MM.1S (cell line): ENCODE measurements around the gene GABRB2.

Source experiments
- DNase-seq: peaks from one replicate; pipeline ENCODE4 v3.0.0-alpha.2; 2015
- H2AFZ ChIP-seq: fragments of 300-600 bp; sonication (generic); 2 replicates; pipeline ENCODE4 v1.6.0; 2016; ENCODE audit warnings: antibody characterized with exemption, low read length
- H3F3A ChIP-seq: fragments of 300-600 bp; sonication (generic); 2 replicates; pipeline ENCODE4 v1.6.1; 2016; ENCODE audit warnings: mild to moderate bottlenecking, antibody characterized with exemption, low read length, moderate library complexity, mixed read lengths; ENCODE audit not compliant: insufficient read depth
- H3K27ac ChIP-seq: fragments of 300-600 bp; sonication (generic); 2 replicates; pipeline ENCODE4 v1.5.1; 2016; ENCODE audit warnings: mild to moderate bottlenecking, low read length
- H3K27me3 ChIP-seq: fragments of 300-600 bp; sonication (generic); replicated peaks from 2 replicates; pipeline ENCODE4 v1.6.0; 2016; ENCODE audit warnings: low read length; ENCODE audit not compliant: insufficient read depth
- H3K36me3 ChIP-seq: fragments of 300-600 bp; sonication (generic); replicated peaks from 2 replicates; pipeline ENCODE4 v1.6.1; 2016; ENCODE audit warnings: mild to moderate bottlenecking, low read length, mixed read lengths; ENCODE audit not compliant: insufficient read depth
- H3K4me1 ChIP-seq: fragments of 300-600 bp; sonication (generic); 2 replicates; pipeline ENCODE4 v1.6.1; 2016; ENCODE audit warnings: low read length, mixed read lengths
- H3K4me2 ChIP-seq: fragments of 300-600 bp; sonication (generic); 2 replicates; pipeline ENCODE4 v1.6.0; 2016; ENCODE audit warnings: low read depth, low read length
- H3K4me3 ChIP-seq: fragments of 300-600 bp; sonication (generic); 2 replicates; pipeline ENCODE4 v1.5.1; 2016; ENCODE audit warnings: low read length, mixed read lengths
- H3K79me2 ChIP-seq: fragments of 300-600 bp; sonication (generic); 2 replicates; pipeline ENCODE4 v1.6.1; 2016; ENCODE audit warnings: mixed run types, low read length, mixed read lengths
- H3K9ac ChIP-seq: fragments of 300-600 bp; sonication (generic); 2 replicates; pipeline ENCODE4 v1.6.1; 2016; ENCODE audit warnings: low read length, mixed read lengths
- H3K9me2 ChIP-seq: fragments of 300-600 bp; sonication (generic); replicated peaks from 2 replicates; pipeline ENCODE4 v1.6.1; 2016; ENCODE audit warnings: mild to moderate bottlenecking, low read length, mixed read lengths; ENCODE audit not compliant: insufficient read depth
- H3K9me3 ChIP-seq: fragments of 300-600 bp; sonication (generic); replicated peaks from 2 replicates; pipeline ENCODE4 v1.6.1; 2016; ENCODE audit warnings: mild to moderate bottlenecking, low read length, mixed read lengths; ENCODE audit not compliant: insufficient read depth
- H4K20me1 ChIP-seq: fragments of 300-600 bp; sonication (generic); 2 replicates; pipeline ENCODE4 v1.6.1; 2016; ENCODE audit warnings: mild to moderate bottlenecking, low read length, moderate library complexity, mixed read lengths; ENCODE audit not compliant: insufficient read depth
- EZH2 ChIP-seq: fragments of 300-600 bp; sonication (generic); optimal IDR thresholded peaks from 2 replicates; pipeline ENCODE3; 2017; ENCODE audit warnings: low read depth, mild to moderate bottlenecking, antibody characterized with exemption, low read length, mixed read lengths
- EZH2phosphoT487 ChIP-seq: fragments of 300-600 bp; sonication (generic); IDR thresholded peaks from 2 replicates; pipeline ENCODE4 v1.6.1; 2018; ENCODE audit warnings: antibody characterized with exemption, low read length
- TF ChIP-seq, protein P1 (sequence below): fragments of 300-600 bp; sonication (generic); IDR thresholded peaks from 2 replicates; pipeline ENCODE4 v1.5.1; 2016; ENCODE audit warnings: antibody characterized with exemption, low read length, mixed read lengths

The GABRB2 gene

DNA sequence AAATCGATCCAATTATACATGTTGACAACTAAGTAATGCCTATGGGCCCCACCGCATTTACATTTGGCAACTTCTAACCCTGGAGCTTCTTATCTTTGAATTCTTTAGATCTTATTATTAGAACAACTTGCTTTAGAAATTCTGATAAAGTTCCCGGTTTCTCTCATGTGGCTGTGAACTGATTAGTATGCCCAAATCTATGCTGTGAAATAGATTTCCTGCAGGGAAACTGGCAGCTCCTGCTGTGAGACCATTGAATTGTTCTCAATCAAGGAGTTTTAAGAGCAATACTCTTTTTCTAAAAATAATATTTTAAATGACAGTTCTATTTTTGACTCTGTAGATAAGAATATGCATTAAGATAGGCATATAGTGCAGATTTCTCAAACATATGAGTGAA is 177.5 kb downstream of the GABRB2 start:
- H3K9me2 ChIP-seq = no peaks in the 10 kb centered on the region
- H2AFZ ChIP-seq = no peak overlapping the region
- no peaks in the 10 kb centered on the region for H4K20me1 ChIP-seq
- no peaks in the 10 kb centered on the region for H3K9me3 ChIP-seq
- H3K4me2 ChIP-seq = no peak overlapping the region
- no peak for TF ChIP-seq EZH2
- TF ChIP-seq EZH2phosphoT487 = no peak
- TF ChIP-seq, protein P1, sequence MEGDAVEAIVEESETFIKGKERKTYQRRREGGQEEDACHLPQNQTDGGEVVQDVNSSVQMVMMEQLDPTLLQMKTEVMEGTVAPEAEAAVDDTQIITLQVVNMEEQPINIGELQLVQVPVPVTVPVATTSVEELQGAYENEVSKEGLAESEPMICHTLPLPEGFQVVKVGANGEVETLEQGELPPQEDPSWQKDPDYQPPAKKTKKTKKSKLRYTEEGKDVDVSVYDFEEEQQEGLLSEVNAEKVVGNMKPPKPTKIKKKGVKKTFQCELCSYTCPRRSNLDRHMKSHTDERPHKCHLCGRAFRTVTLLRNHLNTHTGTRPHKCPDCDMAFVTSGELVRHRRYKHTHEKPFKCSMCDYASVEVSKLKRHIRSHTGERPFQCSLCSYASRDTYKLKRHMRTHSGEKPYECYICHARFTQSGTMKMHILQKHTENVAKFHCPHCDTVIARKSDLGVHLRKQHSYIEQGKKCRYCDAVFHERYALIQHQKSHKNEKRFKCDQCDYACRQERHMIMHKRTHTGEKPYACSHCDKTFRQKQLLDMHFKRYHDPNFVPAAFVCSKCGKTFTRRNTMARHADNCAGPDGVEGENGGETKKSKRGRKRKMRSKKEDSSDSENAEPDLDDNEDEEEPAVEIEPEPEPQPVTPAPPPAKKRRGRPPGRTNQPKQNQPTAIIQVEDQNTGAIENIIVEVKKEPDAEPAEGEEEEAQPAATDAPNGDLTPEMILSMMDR = no peak
- H3K27me3 ChIP-seq = no peaks in the 10 kb centered on the region
- no peaks in the 10 kb centered on the region for H3F3A ChIP-seq
- no peaks in the 10 kb centered on the region for H3K36me3 ChIP-seq
- no peak overlapping the region for H3K9ac ChIP-seq
- DNase-seq = no peak
- no peaks in the 10 kb centered on the region for H3K4me1 ChIP-seq
- H3K4me3 ChIP-seq = no peak overlapping the region
- no peaks in the 10 kb centered on the region for H3K79me2 ChIP-seq
- no peak overlapping the region for H3K27ac ChIP-seq

DNA sequence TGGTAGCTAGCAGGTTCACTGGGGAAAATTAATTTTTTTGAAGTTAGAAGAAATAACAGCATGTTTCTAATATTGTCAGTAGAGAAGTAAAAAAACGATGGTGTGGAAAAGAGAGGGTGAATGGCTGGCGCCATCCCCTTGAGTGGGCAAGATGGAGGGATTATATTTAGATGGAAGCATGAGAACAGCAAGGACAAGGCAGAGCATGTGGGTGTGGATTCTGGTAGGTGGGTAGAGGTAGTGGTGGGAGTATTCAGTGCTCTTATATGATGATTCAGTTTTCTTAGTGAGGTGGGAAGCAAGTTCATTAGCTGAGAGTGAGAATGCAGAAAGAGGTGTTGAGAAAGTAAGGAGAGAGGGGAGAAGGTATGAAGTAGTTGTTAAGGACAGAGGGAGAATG is 188.1 kb downstream of the GABRB2 start:
- no peak overlapping the region for H3K4me2 ChIP-seq
- no peak for DNase-seq
- H3F3A ChIP-seq = no peaks in the 10 kb centered on the region
- H3K9me2 ChIP-seq = no peaks in the 10 kb centered on the region
- H4K20me1 ChIP-seq = no peaks in the 10 kb centered on the region
- no peak overlapping the region for H3K27ac ChIP-seq
- H3K4me1 ChIP-seq = no peaks in the 10 kb centered on the region
- no peaks in the 10 kb centered on the region for H3K27me3 ChIP-seq
- no peak overlapping the region for H2AFZ ChIP-seq
- TF ChIP-seq EZH2phosphoT487 (no peak), EZH2 (no peak)
- TF ChIP-seq, protein P1 = no peak
- no peak overlapping the region for H3K4me3 ChIP-seq
- H3K36me3 ChIP-seq = no peaks in the 10 kb centered on the region
- H3K9me3 ChIP-seq = no peaks in the 10 kb centered on the region
- H3K79me2 ChIP-seq = no peaks in the 10 kb centered on the region
- no peak overlapping the region for H3K9ac ChIP-seq

DNA sequence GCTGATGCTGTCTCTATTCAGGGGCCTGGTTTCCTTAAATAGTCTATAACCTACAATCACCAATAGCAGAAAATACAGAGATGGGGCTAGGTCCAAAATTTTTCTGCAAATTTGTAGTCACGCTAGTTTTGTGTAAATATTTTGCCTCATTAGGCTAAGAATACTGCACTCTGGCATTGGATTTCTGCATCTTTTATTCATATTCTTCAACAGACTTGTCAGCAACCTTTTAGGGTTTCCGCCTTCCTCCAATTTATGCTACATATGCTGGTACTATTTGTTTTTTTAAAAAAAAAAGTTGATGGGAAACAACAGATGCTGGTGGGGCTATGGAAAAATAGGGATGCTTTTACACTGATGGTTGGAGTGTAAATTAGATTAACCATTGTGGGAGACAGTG is 202.3 kb downstream of the GABRB2 start:
- H3K9me2 ChIP-seq = no peaks in the 10 kb centered on the region
- H3K4me1 ChIP-seq = no peaks in the 10 kb centered on the region
- H3K36me3 ChIP-seq = no peaks in the 10 kb centered on the region
- no peaks in the 10 kb centered on the region for H3K79me2 ChIP-seq
- TF ChIP-seq, protein P1 = no peak
- TF ChIP-seq EZH2 (no peak), EZH2phosphoT487 (no peak)
- H3K9me3 ChIP-seq = no peaks in the 10 kb centered on the region
- no peaks in the 10 kb centered on the region for H3K27me3 ChIP-seq
- no peak overlapping the region for H3K27ac ChIP-seq
- H2AFZ ChIP-seq = no peak overlapping the region
- no peaks in the 10 kb centered on the region for H3F3A ChIP-seq
- H3K4me2 ChIP-seq = no peak overlapping the region
- H3K4me3 ChIP-seq = no peak overlapping the region
- H3K9ac ChIP-seq = no peak overlapping the region
- DNase-seq = no peak
- no peaks in the 10 kb centered on the region for H4K20me1 ChIP-seq

DNA sequence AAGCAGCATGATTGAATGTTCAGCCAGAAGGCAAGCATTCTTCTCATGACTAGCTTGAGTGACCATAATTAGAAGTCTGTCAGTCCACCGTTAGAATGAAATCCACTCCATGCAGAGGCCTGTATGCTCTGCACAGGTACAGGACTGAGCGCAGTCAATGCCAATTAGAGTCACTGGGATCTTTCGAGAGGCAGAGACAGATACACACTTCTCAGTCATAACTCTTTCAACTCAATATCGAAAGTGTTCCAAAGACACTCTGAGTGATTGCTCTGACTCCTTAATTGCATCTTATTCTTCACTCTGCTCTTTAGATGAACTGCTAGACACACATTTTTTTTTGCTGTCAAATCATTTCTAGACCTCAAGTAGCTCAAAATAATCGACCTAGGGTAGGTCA is 203.6 kb downstream of the GABRB2 start:
- no peak overlapping the region for H2AFZ ChIP-seq
- no peaks in the 10 kb centered on the region for H3K27me3 ChIP-seq
- no peaks in the 10 kb centered on the region for H3K4me1 ChIP-seq
- no peaks in the 10 kb centered on the region for H4K20me1 ChIP-seq
- H3K27ac ChIP-seq = no peak overlapping the region
- H3K9ac ChIP-seq = no peak overlapping the region
- TF ChIP-seq, protein P1 = no peak
- TF ChIP-seq EZH2phosphoT487 = no peak
- TF ChIP-seq EZH2 = no peak
- no peak overlapping the region for H3K4me2 ChIP-seq
- H3K9me2 ChIP-seq = no peaks in the 10 kb centered on the region
- no peaks in the 10 kb centered on the region for H3K79me2 ChIP-seq
- DNase-seq = no peak
- H3K9me3 ChIP-seq = no peaks in the 10 kb centered on the region
- H3K4me3 ChIP-seq = no peak overlapping the region
- H3F3A ChIP-seq = no peaks in the 10 kb centered on the region
- H3K36me3 ChIP-seq = no peaks in the 10 kb centered on the region
